GM23338 (cell line): ENCODE results near the gene RUNX1. TPM values are rescaled to one million over a fixed set of nuclear protein-coding genes. Genes with fewer than 3 reads are reported as not detected.

Experiments
- ATAC-seq: fragments of 200-7000 bp; cut with Tn5 transposase; 3 replicates; pipeline ENCODE4 v1.9.1; 2020
- DNase-seq: peaks from one replicate; pipeline ENCODE4 v3.0.0-alpha.2; 2015; ENCODE audit warnings: low spot score
- H2AFZ ChIP-seq: fragments of 200-600 bp; sonication (generic); 2 replicates; pipeline ENCODE4 v1.8.0; 2016; ENCODE audit warnings: antibody characterized with exemption, mild to moderate bottlenecking, moderate library complexity
- H3F3A ChIP-seq: fragments of 200-600 bp; sonication (generic); replicated peaks from 2 replicates; pipeline ENCODE4 v1.8.0; 2017; ENCODE audit warnings: antibody characterized with exemption, mixed run types, low read depth
- H3K27ac ChIP-seq: fragments of 200-600 bp; sonication (generic); 2 replicates; pipeline ENCODE4 v1.6.1; 2016; ENCODE audit warnings: low read depth
- H3K27me3 ChIP-seq: fragments of 200-600 bp; sonication (generic); 2 replicates; pipeline ENCODE4 v1.8.0; 2016; ENCODE audit warnings: mild to moderate bottlenecking, mixed run types, moderate library complexity; ENCODE audit not compliant: insufficient read depth
- H3K36me3 ChIP-seq: fragments of 200-600 bp; sonication (generic); 2 replicates; pipeline ENCODE4 v1.8.0; 2016; ENCODE audit warnings: mild to moderate bottlenecking; ENCODE audit not compliant: insufficient read depth
- H3K4me1 ChIP-seq: fragments of 200-600 bp; sonication (generic); 2 replicates; pipeline ENCODE4 v1.8.0; 2016; ENCODE audit warnings: mild to moderate bottlenecking, moderate library complexity; ENCODE audit not compliant: insufficient read depth
- H3K4me2 ChIP-seq: fragments of 200-600 bp; sonication (generic); 2 replicates; pipeline ENCODE4 v1.7.1; 2017; ENCODE audit warnings: mixed run types
- H3K4me3 ChIP-seq: fragments of 200-600 bp; sonication (generic); 2 replicates; pipeline ENCODE4 v1.6.1; 2016; ENCODE audit warnings: mixed run types
- H3K79me2 ChIP-seq: fragments of 200-600 bp; sonication (generic); replicated peaks from 2 replicates; pipeline ENCODE4 v1.8.0; 2017; ENCODE audit warnings: mild to moderate bottlenecking; ENCODE audit not compliant: insufficient read depth
- H3K9me2 ChIP-seq: fragments of 200-600 bp; sonication (generic); 2 replicates; pipeline ENCODE4 v1.8.0; 2017; ENCODE audit not compliant: insufficient read depth
- H4K20me1 ChIP-seq: fragments of 200-600 bp; sonication (generic); replicated peaks from 2 replicates; pipeline ENCODE4 v1.8.0; 2017; ENCODE audit warnings: mild to moderate bottlenecking; ENCODE audit not compliant: insufficient read depth
- H3K27ac Mint-ChIP-seq: 2 replicates; pipeline ENCODE4 v1.8.0; 2020; ENCODE audit warnings: inconsistent platforms, mild to moderate bottlenecking, moderate library complexity, mixed read lengths
- H3K27me3 Mint-ChIP-seq: 3 replicates; pipeline ENCODE4 v1.8.0; 2022; ENCODE audit warnings: low read depth, mild to moderate bottlenecking, moderate library complexity, mixed read lengths, inconsistent platforms; ENCODE audit not compliant: insufficient read depth, poor library complexity
- H3K36me3 Mint-ChIP-seq: 3 replicates; pipeline ENCODE4 v1.8.0; 2021; ENCODE audit warnings: low read depth, mild to moderate bottlenecking, inconsistent platforms, moderate library complexity, mixed read lengths
- H3K4me1 Mint-ChIP-seq: 3 replicates; pipeline ENCODE4 v1.8.0; 2020; ENCODE audit warnings: mild to moderate bottlenecking, inconsistent platforms, mixed read lengths
- H3K4me3 Mint-ChIP-seq: 3 replicates; pipeline ENCODE4 v1.8.0; 2021; ENCODE audit warnings: moderate library complexity, mild to moderate bottlenecking, inconsistent platforms, mixed read lengths
- H3K9me3 Mint-ChIP-seq: 3 replicates; pipeline ENCODE4 v1.8.0; 2020; ENCODE audit warnings: moderate library complexity, mild to moderate bottlenecking, inconsistent platforms, mixed read lengths
- CREB1 ChIP-seq: fragments of 250-450 bp; sonication (Bioruptor Pico); IDR thresholded peaks from 2 replicates; pipeline ENCODE4 v1.5.0; 2020; ENCODE audit warnings: low read depth, mild to moderate bottlenecking, moderate library complexity
- EZH2phosphoT487 ChIP-seq: fragments of 200-600 bp; sonication (generic); IDR thresholded peaks from one replicate; pipeline ENCODE4 v1.8.1; 2018; ENCODE audit warnings: antibody characterized with exemption; ENCODE audit not compliant: unreplicated experiment
- JUNB ChIP-seq: IDR thresholded peaks from one replicate; pipeline ENCODE4 v1.6.1; 2016; ENCODE audit warnings: antibody characterized with exemption; ENCODE audit not compliant: unreplicated experiment
- NANOG ChIP-seq: IDR thresholded peaks from 2 replicates; pipeline ENCODE4 v1.6.1; 2016; ENCODE audit warnings: antibody characterized with exemption, borderline replicate concordance
- POLR2AphosphoS5 ChIP-seq: IDR thresholded peaks from 2 replicates; pipeline ENCODE4 v1.6.1; 2016; ENCODE audit warnings: antibody characterized with exemption, low read depth
- STAT1 ChIP-seq: IDR thresholded peaks from one replicate; pipeline ENCODE4 v1.6.1; 2016; ENCODE audit warnings: antibody characterized with exemption; ENCODE audit not compliant: unreplicated experiment
- ZNF114 ChIP-seq: fragments of 250-450 bp; sonication (Bioruptor Pico); IDR thresholded peaks from 2 replicates; pipeline ENCODE4 v1.5.0; 2020; ENCODE audit warnings: mild to moderate bottlenecking, moderate library complexity
- ZNF331 ChIP-seq: fragments of 250-450 bp; sonication (Bioruptor Pico); IDR thresholded peaks from 2 replicates; pipeline ENCODE4 v1.5.0; 2020; ENCODE audit warnings: low read depth, mild to moderate bottlenecking, moderate library complexity
- polyA plus RNA-seq: library from polyadenylated mRNA; unstranded; fragments of >200 nt; fragmentation: Nextera tagmentation; extraction: Ambion mirVana; gene quantifications from 2 replicates; pipeline ENCODE4 v1.2.1, GENCODE V29; 2016
- total RNA-seq: library from RNA; depleted of rRNA; stranded (reverse); fragments of >200 nt; shearing (Covaris generic); gene quantifications from 2 replicates; pipeline ENCODE4 v1.2.3, GENCODE V29; 2014
- TF ChIP-seq, protein P1 (sequence below): IDR thresholded peaks from one replicate; pipeline ENCODE4 v1.6.1; 2018; ENCODE audit warnings: antibody characterized with exemption; ENCODE audit not compliant: unreplicated experiment
- TF ChIP-seq, protein P2 (sequence below): fragments of 250-450 bp; sonication (Bioruptor Pico); IDR thresholded peaks from 2 replicates; pipeline ENCODE4 v1.5.0; 2020; ENCODE audit warnings: mild to moderate bottlenecking, moderate library complexity
- TF ChIP-seq, protein P3 (sequence below): IDR thresholded peaks from 2 replicates; pipeline ENCODE4 v1.6.1; 2016; ENCODE audit warnings: antibody characterized with exemption

The RUNX1 gene
- total and polyA plus RNA-seq, 2 experiments from 2014 or later = 0.29 to 1.1 TPM

DNA sequence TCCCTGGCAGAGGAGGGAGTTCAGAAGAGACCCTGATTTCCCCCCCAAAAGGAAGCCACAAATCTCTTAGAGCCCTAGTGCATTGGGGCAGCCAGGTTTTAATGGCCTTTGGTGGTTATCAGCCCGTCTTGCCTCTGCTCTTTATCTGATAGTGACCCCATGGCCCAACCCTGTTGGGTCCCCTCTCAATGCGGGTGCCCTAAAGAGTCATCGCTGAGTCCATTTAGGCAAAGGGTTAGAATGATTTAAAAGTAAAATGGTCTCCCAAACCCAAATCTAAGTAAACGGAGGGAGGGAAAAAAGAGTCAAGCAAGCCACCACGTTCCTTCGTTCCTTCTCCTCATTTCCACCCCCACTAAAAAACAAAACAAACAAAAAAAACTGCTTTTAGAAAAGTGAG lies 164.0 kb downstream of the RUNX1 start (continued):
- TF ChIP-seq, protein P1, sequence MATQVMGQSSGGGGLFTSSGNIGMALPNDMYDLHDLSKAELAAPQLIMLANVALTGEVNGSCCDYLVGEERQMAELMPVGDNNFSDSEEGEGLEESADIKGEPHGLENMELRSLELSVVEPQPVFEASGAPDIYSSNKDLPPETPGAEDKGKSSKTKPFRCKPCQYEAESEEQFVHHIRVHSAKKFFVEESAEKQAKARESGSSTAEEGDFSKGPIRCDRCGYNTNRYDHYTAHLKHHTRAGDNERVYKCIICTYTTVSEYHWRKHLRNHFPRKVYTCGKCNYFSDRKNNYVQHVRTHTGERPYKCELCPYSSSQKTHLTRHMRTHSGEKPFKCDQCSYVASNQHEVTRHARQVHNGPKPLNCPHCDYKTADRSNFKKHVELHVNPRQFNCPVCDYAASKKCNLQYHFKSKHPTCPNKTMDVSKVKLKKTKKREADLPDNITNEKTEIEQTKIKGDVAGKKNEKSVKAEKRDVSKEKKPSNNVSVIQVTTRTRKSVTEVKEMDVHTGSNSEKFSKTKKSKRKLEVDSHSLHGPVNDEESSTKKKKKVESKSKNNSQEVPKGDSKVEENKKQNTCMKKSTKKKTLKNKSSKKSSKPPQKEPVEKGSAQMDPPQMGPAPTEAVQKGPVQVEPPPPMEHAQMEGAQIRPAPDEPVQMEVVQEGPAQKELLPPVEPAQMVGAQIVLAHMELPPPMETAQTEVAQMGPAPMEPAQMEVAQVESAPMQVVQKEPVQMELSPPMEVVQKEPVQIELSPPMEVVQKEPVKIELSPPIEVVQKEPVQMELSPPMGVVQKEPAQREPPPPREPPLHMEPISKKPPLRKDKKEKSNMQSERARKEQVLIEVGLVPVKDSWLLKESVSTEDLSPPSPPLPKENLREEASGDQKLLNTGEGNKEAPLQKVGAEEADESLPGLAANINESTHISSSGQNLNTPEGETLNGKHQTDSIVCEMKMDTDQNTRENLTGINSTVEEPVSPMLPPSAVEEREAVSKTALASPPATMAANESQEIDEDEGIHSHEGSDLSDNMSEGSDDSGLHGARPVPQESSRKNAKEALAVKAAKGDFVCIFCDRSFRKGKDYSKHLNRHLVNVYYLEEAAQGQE = no peak

DNA sequence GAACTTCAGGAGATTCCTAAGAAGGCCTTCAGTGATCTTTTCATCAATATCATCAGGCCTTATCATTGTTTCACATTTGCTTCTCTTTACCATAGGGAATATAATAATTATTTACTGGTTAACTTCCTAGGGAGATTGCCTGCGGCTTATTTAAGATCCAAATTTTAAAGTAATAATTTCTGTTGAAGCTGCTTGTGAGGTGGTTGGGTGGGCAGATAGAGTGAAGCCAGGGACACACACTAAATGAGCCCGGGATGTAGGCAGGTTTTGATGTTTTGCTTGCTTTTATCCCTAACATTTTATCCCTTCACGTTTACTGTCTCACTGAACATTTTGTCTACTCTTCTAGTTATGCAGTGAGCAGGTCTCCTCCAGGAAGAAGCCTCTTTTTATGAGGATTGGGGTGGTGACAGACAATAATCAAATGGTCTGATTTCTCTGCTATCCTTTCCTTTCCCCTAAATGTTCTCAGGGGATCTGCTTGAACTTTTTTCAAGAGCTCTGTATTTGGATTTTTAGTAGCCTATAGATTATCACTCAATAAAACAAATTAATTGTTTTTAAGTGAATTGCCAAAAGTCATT lies 164.7 kb downstream of the RUNX1 start:
- H3F3A ChIP-seq = peaks cover 18% of the 10 kb centered on the region
- H3K4me3 ChIP-seq = no peak overlapping the region
- H3K27me3 ChIP-seq = peaks cover 79% of the 10 kb centered on the region
- peaks cover 58% of the 10 kb centered on the region for H3K27me3 Mint-ChIP-seq
- no peak overlapping the region for H3K27ac ChIP-seq
- H3K36me3 Mint-ChIP-seq = no peaks in the 10 kb centered on the region; the same call in 2 of the 3 replicates
- H3K36me3 ChIP-seq = no peaks in the 10 kb centered on the region
- H3K9me2 ChIP-seq = no peaks in the 10 kb centered on the region
- no peak for ATAC-seq
- H2AFZ ChIP-seq = no peak overlapping the region
- H3K4me1 Mint-ChIP-seq = peaks cover 24% of the 10 kb centered on the region
- no peak overlapping the region for H3K27ac Mint-ChIP-seq
- peaks cover 12% of the 10 kb centered on the region for H4K20me1 ChIP-seq
- H3K9me3 Mint-ChIP-seq = peaks cover 3% of the 10 kb centered on the region; the same call in 1 of the 3 replicates
- H3K4me1 ChIP-seq = peaks cover 31% of the 10 kb centered on the region
- no peak overlapping the region for H3K4me2 ChIP-seq
- no peaks in the 10 kb centered on the region for H3K79me2 ChIP-seq
- DNase-seq = no peak
- no peak overlapping the region for H3K4me3 Mint-ChIP-seq
- TF ChIP-seq JUNB = no peak
- TF ChIP-seq, protein P1 = no peak
- no peak for TF ChIP-seq ZNF114
- no peak for TF ChIP-seq CREB1
- no peak for TF ChIP-seq EZH2phosphoT487
- no peak for TF ChIP-seq POLR2AphosphoS5
- TF ChIP-seq STAT1 = no peak
- TF ChIP-seq, protein P2, sequence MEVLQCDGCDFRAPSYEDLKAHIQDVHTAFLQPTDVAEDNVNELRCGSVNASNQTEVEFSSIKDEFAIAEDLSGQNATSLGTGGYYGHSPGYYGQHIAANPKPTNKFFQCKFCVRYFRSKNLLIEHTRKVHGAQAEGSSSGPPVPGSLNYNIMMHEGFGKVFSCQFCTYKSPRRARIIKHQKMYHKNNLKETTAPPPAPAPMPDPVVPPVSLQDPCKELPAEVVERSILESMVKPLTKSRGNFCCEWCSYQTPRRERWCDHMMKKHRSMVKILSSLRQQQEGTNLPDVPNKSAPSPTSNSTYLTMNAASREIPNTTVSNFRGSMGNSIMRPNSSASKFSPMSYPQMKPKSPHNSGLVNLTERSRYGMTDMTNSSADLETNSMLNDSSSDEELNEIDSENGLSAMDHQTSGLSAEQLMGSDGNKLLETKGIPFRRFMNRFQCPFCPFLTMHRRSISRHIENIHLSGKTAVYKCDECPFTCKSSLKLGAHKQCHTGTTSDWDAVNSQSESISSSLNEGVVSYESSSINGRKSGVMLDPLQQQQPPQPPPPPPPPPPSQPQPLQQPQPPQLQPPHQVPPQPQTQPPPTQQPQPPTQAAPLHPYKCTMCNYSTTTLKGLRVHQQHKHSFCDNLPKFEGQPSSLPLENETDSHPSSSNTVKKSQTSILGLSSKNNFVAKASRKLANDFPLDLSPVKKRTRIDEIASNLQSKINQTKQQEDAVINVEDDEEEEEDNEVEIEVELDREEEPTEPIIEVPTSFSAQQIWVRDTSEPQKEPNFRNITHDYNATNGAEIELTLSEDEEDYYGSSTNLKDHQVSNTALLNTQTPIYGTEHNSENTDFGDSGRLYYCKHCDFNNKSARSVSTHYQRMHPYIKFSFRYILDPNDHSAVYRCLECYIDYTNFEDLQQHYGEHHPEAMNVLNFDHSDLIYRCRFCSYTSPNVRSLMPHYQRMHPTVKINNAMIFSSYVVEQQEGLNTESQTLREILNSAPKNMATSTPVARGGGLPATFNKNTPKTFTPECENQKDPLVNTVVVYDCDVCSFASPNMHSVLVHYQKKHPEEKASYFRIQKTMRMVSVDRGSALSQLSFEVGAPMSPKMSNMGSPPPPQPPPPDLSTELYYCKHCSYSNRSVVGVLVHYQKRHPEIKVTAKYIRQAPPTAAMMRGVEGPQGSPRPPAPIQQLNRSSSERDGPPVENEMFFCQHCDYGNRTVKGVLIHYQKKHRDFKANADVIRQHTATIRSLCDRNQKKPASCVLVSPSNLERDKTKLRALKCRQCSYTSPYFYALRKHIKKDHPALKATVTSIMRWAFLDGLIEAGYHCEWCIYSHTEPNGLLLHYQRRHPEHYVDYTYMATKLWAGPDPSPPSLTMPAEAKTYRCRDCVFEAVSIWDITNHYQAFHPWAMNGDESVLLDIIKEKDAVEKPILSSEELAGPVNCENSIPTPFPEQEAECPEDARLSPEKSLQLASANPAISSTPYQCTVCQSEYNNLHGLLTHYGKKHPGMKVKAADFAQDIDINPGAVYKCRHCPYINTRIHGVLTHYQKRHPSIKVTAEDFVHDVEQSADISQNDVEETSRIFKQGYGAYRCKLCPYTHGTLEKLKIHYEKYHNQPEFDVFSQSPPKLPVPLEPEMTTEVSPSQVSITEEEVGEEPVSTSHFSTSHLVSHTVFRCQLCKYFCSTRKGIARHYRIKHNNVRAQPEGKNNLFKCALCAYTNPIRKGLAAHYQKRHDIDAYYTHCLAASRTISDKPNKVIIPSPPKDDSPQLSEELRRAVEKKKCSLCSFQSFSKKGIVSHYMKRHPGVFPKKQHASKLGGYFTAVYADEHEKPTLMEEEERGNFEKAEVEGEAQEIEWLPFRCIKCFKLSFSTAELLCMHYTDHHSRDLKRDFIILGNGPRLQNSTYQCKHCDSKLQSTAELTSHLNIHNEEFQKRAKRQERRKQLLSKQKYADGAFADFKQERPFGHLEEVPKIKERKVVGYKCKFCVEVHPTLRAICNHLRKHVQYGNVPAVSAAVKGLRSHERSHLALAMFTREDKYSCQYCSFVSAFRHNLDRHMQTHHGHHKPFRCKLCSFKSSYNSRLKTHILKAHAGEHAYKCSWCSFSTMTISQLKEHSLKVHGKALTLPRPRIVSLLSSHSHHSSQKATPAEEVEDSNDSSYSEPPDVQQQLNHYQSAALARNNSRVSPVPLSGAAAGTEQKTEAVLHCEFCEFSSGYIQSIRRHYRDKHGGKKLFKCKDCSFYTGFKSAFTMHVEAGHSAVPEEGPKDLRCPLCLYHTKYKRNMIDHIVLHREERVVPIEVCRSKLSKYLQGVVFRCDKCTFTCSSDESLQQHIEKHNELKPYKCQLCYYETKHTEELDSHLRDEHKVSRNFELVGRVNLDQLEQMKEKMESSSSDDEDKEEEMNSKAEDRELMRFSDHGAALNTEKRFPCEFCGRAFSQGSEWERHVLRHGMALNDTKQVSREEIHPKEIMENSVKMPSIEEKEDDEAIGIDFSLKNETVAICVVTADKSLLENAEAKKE (CRISPR knock-in tag) = no peak
- TF ChIP-seq NANOG = no peak
- TF ChIP-seq, protein P3, sequence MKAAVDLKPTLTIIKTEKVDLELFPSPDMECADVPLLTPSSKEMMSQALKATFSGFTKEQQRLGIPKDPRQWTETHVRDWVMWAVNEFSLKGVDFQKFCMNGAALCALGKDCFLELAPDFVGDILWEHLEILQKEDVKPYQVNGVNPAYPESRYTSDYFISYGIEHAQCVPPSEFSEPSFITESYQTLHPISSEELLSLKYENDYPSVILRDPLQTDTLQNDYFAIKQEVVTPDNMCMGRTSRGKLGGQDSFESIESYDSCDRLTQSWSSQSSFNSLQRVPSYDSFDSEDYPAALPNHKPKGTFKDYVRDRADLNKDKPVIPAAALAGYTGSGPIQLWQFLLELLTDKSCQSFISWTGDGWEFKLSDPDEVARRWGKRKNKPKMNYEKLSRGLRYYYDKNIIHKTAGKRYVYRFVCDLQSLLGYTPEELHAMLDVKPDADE = no peak
- TF ChIP-seq ZNF331 = no peak
